HG03025 (cell line): ENCODE measurements around the gene IL15RA.
"Not testable (repeated sequence)": the region's sequence is repeated elsewhere in the genome, so short reads cannot be mapped to it uniquely, and the experiment has no call there.

ENCODE experiments used
- ATAC-seq: cut with Tn5 transposase; IDR thresholded peaks from one replicate; pipeline ENCODE4 v1.9.1; 2021; ENCODE audit warnings: mild to moderate bottlenecking, moderate library complexity; ENCODE audit not compliant: unreplicated experiment, low FRiP score

The IL15RA gene

DNA sequence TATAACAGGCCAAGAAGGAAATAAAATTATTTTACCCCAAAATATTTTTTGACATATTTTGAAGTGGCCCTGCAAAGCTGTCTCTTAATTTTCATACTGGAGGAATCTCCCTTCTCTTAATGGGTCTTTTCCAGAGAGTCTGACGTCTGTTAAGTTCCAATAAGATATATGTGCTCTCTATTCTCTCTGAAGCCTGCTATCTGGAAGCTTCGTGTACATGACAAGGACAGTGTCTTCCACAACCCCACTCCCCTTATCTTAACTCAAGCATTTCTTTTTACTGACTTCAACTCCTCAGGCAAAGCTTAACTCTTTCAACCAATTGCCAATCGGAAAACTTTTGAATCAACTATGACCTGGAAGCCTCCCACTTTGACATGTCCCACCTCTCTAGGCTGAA is 29.2 kb upstream of the IL15RA start:
- no peak for ATAC-seq

DNA sequence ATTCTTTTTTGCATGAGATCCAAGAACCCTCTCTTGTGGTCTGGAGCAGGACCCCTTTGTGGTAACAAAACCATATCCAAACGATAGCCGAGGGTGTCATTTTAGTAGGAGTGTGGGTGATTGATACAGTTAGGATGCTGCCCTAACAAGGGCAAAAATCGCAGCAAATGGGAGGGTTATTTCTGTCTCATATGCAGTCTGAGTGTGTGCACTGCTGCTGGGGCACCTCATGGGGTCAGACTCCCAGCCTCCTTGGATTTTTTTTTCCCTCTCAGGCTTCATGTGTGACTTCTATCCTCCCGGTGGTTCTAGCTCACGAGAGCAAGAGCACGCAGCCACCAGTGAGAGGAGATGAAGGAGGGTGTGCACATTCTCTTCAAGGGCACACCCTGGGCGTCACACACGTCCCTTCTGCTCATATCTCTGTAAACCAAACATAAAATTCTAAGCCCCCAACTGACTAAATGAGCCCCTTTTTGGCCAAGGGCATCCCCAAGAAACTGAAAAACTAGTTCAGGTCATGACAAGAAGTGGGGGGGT is 28.6 kb upstream of the IL15RA start:
- ATAC-seq = no peak

GRCh38 chr10:6005161-6005804 is 27.9 kb upstream of the IL15RA start:
- ATAC-seq = not testable (repeated sequence)

- ATAC-seq = no peak
These were observed 25.6 kb upstream of the IL15RA start for GRCh38 chr10:6002809-6003510.

DNA sequence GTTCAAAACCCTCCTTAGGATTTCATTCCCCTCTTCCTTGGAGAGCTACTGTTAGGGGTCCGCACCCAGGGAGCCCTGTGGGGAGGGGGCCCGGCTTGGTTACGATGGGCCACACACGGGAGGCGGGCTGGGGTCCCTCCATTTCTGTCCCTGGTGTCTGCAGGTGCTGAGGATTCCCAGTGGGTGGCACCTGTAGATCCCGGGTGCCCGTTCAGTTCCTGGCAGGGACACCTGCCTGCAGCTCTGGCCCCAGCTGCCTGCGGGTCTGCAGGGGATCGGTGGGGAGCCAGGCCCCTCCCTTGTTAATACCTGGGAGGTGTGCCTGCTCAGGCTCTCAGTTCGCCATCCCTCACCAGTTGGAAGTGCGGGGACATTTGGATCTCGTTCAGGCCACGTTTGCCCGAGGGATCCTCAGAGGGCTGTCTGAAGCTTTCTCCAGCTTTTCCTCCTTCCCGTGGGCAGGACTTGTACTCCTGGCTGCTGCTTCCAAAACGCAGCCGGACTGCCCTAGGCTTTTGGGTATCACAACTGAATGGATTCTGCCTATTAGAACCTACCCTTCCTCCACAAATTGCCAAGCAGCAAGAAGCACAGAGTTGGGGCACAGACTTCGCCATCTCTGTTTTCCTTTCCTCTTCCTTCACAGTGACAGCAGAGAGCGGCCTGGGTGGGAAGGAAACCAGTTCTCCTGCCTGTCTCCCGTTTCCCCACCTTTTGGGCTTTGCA is 22.3 kb upstream of the IL15RA start:
- ATAC-seq = no peak

DNA sequence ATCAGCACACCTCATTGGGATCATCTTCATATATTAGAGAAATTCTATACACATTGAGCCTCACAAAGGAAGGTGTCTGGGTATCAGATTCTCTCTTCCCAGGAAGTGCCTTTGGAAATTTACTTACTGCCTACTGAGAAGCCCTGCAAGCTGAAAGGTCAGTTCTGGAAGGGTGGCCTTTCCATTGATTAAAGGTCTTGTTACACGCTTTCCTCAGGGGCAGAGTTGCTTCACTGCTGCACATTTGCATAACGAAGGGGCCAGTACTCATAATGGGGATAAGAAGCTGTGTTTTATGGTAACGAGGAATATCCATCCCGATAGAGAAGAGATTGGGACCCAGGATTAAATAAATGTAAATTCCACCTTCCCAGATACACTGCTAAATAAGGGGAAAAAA is 19.4 kb upstream of the IL15RA start:
- ATAC-seq = no peak

DNA sequence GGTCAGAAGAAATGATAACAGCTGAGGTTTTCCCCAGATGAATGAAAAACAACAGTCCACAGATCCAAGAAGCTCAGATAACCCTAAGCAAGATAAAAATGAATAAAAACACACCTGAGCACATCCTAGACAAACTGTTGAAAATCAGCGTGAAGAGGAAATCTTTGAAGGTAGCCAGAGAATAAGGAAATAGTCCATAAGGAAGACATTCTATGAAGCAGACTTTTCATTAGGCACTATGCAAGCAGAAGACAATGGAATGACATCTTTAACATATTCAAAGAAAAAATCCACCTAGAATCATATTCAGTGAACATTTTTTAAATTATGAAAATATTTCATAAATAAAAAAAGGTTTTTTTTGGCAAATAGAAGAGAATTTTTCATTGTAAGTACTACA is 15.1 kb upstream of the IL15RA start:
- ATAC-seq = no peak

- ATAC-seq = no peak
These were observed 14.4 kb upstream of the IL15RA start for GRCh38 chr10:5991708-5992107.

GRCh38 chr10:5989756-5990155 is 12.4 kb upstream of the IL15RA start:
- ATAC-seq = no peak

- ATAC-seq = no peak
These were observed 11.1 kb upstream of the IL15RA start for GRCh38 chr10:5988336-5988920.

DNA sequence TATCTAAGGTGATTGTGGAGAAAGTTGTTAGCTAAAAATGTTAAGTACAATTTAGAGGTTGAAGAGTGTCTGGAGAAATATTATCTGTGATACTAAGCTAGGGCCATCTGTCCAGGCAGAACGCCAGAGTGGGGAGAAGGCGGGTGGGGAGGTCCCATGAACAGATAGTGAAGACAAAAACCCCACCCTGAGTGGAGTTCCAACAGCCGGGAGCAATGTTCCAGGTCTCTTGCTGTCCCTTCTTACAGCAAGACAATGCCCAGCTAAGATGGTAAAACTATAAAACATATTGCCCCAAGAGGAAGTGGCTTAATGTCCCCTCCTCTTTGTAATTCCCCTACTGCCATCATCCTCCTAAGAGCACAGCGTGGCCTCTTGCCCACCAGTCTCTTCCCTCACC is 10.4 kb upstream of the IL15RA start:
- no peak for ATAC-seq

GRCh38 chr10:5985029-5985428 is 7.7 kb upstream of the IL15RA start:
- ATAC-seq = no peak

DNA sequence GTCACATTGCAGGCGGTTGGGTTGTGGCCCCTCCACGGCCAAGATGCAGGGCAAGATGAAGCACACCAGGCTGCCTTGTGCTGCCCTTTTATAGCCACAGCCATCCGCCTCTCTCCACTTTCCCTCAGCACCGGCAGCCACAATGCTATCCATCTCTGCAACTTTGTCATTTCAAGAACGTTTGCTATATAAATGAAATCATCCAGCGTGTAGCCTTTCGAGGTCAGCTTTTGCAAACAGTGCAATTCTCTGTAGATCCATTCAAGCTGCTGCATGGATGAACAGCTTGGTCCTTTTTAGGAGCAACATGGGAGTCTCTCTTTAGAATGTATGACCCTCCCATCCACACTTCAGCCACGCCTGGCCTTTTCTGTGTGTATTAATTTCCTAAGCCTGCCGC is 6.4 kb upstream of the IL15RA start:
- no peak for ATAC-seq

GRCh38 chr10:5981529-5981928 is 4.2 kb upstream of the IL15RA start:
- no peak for ATAC-seq

GRCh38 chr10:5978230-5978489 is 817 bp upstream of the IL15RA start:
- no peak for ATAC-seq

DNA sequence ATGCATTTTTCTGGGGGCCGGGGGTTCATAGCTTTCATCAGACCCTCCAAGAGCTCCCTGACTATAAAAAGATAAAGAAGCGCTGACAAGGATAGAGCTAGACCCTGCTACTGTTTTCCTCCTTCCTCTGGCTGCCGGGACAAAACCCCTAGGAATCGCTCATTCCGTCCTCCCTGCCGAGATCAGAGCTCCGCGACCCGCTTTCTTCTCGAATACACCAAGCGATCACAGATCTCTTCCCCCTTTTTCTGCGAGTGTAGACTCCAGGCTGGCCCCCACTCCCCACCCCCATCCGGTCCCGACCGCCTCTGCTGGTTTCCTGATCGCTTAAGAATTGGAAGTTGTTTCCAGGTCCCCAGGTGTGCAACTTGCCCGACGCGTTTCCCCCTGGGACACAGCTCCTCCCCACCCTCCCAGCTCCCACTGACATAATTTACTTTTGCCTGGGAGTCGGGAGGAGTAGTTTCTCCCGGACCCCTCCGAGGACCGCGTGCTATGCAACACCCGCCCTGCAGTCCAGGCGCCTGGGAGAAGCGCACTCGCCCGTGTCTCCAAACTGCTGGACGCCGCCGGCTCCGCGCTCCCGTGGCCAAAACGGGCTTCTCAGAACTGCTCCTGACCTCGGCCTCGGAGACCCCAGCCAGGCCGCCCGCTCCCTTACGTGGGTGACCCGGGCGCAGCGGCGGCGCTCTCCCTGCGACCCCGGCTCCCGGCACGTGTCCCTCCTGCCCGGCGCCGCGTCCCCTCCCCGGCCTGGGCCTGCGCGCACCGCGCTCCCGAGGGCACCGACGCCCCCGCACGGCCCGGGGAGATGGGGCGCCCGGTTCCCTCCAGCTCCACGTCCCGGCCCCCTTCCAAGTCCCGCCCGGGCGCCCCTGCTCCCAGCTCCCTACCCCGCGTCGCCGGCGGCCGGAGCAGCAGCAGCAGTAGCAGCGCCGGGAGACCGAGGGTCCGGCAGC is 552 bp downstream of the IL15RA start:
- peak; percentile 16 for ATAC-seq

DNA sequence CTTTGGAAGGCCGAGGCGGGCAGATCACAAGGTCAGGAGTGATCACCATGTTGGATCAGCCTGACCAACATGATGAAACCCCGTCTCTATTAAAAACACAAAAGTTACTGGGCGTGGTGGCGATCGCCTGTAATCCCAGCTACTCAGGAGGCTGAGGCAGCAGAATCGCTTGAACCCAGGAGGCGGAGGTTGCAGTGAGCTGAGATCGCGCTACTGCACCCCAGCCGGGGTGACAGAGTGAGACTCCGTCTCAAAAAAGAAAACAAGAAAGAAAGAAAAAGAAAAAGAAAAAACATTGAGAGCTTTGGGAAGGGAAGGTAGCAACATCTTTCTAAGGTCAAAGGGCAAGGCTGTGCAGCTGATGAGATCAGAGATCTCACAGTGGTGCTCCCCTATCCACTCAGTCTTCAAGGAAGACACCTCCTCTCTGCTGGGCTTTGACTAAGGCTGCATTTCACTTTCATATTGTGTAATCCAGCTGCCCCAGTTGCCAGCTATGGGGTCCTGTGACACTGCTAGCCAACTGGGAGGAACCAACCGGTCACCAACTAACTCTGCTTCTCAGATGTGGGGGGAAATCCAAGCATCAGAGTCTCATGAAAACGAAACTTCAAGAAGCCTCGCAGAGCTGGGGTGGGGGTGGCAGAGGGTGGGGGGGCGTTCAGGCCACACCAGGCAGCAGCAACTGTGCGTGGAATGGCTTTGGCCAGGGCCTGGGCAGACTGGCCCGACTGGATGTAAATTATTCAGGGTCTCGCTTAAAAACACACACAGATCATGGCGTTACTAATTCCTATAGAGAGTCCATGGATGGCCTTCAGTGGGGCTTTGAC is 1.5 kb downstream of the IL15RA start:
- peak; percentile 41 for ATAC-seq

DNA sequence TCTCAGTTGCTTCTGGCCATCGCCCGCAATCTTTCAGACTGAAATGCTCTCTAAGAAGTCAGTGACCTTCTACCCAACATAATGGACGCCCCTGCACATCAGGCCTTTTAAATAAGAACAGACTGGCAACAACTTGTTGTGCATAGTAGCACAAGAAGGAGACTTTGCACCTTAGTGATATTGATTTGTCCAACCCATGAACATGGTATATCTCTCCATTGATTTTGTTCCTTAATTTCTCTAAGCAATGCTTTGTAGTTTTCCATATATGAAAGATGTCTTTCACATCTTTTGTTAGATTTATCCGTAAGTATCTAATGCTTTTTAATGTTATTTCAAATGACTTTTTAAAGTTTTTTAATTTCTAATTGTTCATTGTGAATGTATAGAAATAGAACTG is 4.3 kb downstream of the IL15RA start:
- ATAC-seq = no peak

DNA sequence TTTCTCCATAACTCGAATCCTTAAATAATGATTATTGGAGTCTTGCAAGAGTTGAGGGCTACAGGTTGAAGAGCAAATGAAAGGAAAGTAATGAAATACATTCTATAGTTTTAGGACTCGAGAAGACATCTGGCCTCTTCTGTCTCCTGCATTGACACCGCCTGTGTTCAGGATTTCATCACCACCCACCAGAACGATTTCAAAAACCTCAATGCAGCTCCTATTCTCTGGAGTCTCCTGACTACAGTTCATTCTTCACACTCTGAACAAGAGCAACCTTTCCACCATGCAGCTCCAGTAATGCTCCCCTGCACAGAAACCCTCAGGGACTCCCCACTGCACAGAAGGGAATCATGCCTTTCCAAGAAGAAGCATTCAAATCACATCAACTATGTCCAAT is 5.5 kb downstream of the IL15RA start:
- no peak for ATAC-seq
